HG03432 (cell line): ENCODE results near the gene HYDIN.

ENCODE experiments used
- ATAC-seq: cut with Tn5 transposase; IDR thresholded peaks from one replicate; pipeline ENCODE4 v1.9.1; 2021; ENCODE audit warnings: mild to moderate bottlenecking, moderate library complexity; ENCODE audit not compliant: unreplicated experiment

Gene HYDIN

DNA sequence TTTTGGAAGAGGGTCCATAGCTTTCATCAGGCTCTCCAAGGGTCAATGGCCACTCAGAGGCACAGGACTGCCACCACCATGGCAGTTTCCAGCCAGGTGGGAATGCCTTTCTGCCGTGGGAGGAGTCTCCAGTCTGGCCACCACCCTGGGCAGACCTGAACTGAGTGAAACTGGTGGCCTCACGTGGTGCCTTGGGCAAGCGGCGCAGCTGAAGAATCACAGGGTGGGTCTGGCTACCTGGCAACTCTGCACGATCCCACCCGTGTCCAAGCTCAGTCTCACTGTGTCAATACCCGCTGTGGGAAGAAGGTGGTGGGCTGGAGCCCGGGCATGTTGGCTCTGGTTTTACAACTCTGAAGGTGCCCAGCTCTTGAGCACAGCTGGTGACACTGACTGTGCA is 461.4 kb downstream of the HYDIN start:
- ATAC-seq = no peak

DNA sequence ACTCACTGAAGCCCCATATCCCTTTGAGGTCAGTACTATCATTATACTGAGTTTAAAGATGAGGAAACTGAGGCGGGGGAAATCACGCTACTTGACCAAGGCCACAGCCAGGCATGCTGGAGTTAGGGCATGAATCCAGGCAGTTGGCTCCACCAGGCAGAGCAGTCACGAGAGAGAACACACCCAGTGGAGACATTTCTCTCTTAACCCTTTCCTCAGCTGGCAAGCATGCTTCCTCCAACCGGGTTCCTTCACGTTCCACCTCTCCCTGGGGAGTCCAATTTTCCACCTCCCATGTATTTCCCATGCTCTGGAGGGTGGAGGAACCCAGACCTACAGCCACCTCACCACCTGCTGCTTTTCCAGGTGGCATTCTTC is 462.3 kb downstream of the HYDIN start:
- ATAC-seq = no peak

DNA sequence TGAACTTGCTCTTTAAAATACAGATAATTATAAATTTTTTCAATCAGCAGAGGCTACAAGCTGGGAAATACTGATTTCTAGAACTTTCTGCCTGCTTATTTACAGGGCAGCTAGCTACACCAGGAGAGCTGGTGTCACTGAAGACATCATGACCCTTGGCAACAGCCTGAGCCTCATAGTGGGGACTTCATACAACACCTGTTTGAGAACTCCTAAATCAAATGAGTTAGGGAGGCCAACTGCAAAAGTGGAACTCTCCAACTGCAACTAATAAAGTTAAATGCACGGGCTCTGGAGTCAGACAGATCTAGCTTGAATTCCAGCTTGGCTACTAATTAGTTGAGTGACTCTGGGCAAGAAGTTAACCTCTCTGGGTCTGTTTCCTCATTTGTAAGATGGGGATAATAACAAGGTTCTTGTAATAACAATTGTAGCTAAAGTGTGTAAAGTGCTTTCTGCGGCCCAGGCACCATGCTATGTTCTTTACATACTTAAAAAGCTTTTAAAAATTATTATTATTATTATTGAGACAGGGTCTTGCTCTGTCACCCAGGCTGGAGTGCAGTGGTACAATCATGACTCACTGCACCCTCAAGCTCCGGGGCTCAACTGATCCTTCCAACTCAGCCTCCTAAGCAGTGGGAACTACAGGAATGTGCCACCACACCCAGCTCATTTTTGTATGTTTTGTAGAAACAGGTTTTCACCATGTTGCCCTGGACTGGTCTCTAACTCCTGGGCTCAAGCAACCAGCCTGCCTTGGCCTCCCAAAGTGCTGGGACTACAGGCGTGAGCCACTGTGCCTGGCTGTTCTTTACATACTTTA is 462.9 kb downstream of the HYDIN start:
- ATAC-seq = no peak

DNA sequence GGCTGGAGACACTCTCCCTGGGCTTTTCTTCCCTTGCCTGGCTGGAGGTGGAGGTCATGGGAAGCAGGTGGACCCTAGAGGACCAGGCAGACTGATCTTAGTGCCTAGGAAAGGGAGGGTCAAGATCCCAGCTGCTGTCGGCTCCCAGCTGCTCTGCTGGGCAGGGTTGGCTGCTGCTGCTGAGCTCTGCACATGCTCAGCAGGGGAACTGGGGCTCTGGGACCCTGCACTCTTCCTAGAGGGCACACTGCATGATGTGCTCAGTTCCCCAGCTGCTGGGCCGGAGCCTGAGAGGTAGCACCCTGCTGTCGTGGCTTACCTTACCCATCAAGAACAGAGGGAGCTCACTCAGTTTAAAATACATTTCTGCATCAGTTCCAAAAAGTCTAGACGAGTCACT is 463.9 kb downstream of the HYDIN start:
- no peak for ATAC-seq

DNA sequence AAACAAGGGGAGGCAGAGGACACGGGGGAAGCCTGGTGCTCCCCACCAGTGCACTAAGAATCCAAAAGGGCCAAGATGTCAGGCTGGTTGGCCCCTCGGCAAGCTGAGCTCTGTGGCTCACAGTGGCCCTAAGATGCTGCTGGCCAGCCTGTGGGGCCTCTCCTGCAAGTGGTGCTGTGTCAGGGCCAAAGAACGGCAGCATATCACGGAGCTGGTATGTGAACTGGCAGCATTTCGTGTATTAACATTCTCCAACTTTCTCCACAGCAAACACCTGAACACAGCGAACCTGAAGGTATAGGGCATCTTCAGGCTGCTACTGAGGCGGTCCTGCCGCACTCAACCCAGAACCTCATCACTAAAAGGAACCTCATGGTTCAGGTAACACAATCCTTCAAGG is 464.3 kb downstream of the HYDIN start:
- ATAC-seq = no peak

DNA sequence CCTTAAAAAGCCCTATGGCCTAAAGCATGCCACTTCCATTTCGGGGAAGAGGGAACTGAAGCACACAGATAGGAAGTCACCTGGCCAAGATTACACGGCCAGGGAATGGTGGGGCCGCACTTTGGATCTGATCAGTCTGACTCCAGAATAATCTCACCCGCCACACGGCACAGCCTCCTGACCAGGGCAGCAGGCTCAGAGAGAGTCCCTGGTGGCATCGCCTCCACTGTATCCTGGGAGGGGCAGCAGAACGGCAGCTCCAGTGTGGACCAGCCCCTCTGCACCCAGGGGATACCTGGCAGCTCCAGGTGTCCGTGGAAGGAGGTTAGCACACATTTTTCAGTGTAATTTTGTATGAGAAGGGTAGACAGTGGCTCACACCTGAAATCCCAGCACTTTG is 465.0 kb downstream of the HYDIN start:
- ATAC-seq = no peak

DNA sequence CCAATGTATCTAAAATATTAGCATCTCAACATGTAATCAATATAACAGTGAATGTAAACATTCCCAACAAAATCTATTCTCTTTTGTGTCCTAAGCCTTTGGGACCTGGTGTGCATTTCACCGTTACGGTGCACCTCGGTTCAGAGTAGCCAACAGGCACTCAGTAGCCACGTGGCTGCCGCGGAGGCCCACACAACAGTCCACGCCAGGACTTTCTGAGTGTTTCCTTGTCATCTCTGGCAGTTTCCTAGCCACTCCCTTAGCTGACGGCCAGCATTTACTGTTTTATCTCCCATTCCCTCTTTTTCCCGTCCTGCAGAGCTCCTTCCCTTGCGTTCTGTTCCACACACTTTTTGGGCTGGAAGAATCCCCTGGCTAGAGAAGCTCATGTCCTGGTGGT is 465.9 kb downstream of the HYDIN start:
- ATAC-seq = no peak

DNA sequence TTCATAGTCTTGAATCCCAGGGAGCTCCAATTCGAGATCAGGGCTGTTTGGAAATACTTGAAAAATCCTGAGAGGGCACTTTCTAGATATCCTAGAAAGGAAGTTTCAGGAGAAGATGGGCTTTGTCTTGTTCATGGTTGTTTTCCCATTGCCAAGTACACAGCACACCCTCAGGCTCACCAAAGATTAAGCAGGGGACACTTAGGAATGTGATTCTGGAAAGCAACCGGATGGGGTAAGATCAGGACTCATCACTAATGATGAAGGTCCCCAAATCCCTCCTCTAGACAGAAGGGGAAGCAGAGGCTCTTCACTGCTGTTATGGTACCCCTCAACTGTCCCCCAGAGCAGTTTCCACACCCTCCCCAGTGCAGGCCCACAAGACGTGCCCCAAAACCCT is 470.3 kb downstream of the HYDIN start:
- no peak for ATAC-seq

DNA sequence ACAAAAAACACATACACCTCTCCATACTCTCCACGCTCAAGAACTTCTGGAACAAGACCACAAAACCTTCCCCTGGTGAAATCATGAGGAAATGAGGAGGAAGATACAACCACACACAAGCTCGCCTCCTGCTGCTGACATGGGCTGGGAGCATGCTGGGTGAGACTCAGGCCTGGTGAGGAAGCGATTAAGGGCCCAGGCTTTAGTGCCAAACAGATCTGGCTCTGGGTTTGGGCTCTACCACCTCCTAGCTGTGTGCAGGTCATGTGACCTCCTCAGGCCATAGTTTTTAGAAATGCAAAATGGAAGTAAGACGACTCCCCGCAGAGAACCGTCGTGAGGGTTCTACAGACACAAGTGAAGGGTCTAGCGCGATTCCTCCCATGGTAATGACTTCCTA is 470.9 kb downstream of the HYDIN start:
- ATAC-seq = no peak

DNA sequence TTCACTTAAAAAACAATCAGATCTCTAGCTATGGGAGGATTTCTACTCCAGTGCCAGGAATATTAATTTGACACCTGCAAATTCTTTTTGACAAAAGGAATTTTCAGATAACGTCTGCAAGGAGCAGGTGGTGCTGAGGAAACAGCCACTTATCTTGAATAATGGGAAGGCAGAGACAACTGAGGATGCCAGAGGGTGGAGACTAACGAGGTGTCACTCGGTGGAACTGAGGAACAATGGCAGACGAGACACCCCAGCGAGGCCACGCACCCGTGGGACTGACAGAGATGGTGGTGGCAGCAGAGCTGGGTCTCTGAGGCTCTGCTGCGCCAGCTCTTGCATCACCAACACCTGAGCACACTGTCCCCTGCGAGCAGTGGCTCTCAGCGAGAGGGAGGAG is 471.7 kb downstream of the HYDIN start:
- no peak for ATAC-seq
